AG08396 (cell line): Measurements from ENCODE around the gene PTPN4.
"Not testable (repeated sequence)": the region's sequence is repeated elsewhere in the genome, so short reads cannot be mapped to it uniquely, and the experiment has no call there.

Source experiments
- DNase-seq: peaks from one replicate; pipeline ENCODE4 v3.0.0; 2012; ENCODE audit warnings: low spot score, mixed read lengths

PTPN4 gene

GRCh38 chr2:119804409-119804808, 44.7 kb downstream of the PTPN4 start:
- DNase-seq: not testable (repeated sequence)

GRCh38 chr2:119808516-119809147, 48.9 kb downstream of the PTPN4 start:
- no peak for DNase-seq

DNA sequence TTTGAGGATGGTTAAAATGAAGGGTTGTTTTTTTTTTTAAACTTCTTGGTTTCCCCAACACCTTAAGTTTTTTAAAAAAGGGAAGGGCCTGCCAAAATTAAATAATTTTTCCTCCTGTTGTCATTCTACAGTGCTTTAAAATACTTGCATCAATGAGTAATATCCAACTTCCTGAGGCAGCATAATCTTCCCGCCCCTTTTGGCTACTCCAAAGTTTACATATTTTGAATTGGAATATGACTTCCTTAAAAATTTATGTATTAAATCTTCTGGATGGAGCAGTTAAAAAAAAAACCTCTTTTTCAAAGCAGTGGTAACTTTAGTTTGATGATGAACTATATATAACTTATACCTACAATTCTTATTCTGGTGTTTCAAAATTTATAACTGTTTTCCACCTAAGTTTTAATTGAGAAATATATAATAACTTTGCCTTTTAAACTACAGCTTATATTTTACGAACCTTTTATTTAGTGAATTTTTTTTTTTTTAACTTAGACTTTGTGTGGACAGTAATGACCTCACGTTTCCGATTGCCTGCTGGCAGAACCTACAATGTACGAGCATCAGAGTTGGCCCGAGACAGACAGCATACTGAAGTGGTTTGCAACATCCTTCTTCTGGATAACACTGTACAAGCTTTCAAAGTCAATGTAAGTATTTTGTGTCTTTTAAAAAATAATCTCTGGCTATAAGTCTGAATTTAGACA, 49.8 kb downstream of the PTPN4 start:
- DNase-seq: peak; percentile 50

DNA sequence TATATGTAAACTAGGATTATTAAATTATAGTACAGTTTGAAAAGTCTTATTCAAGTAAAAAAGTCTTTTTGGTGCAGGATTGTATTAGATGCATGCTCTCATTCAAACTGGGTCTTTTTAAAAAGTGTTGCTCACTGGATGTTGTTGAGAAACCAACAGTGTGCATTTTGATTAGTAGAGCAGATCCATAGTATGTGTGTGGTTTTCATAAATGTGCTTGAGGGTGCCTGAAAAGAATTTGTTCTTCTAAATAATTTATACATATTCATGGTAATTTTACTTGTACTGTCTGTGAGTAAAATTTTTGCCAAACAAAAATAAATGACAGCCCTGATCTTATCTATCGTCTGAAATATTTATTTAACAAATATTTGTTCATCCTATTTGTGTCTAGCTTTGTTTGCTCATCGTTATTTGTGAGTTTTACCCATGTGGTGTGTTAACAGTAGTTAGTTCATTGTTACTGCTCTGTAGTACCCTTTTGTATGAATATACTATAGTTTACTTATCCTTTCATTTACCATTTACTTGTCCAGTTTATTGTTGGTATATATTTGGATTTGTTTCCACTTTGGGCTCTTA, 50.4 kb downstream of the PTPN4 start:
- DNase-seq: no peak

DNA sequence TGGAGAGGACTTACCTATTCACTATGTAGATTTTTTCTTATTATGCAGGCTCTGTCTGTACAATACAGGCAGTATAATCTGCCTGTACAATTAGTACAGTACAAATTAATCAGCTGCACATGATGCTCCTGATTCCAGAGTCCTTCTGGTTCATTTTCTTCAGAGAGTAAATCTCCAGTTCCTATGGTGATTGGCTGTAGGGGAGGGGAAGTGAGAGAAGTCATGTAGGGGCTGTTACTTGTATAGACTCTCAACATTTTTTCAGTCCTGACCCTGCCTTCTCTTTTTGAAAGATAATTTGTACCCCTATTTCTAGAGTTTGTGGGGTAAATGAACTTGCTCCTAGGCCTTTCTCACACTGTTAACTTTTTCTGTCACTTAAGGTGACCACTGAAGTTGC, 54.5 kb downstream of the PTPN4 start:
- no peak for DNase-seq

DNA sequence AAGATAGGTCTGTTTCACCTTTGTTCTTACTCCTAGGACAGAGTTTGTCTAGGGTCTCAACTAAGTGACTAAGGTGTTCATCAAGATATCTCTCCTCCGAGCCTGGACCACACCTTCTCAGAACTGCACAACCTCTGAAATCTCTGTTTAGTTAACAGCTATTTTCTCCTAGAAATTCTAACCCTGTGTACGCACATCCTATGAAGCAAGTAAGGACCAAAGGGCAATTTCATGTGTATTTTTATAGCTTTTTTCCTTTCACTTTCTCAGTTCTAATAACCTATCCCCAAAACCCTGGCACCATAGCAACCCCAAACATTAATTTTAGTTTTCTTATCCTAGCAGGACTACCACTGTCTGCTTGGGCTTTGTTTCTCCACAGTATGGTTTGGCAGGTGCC, 59.1 kb downstream of the PTPN4 start:
- no peak for DNase-seq

- DNase-seq: no peak
Observed at GRCh38 chr2:119819846-119820245, 60.1 kb downstream of the PTPN4 start.

GRCh38 chr2:119820275-119820674, 60.6 kb downstream of the PTPN4 start:
- peak; percentile 25 for DNase-seq

- no peak for DNase-seq
Observed at GRCh38 chr2:119821266-119821665, 61.5 kb downstream of the PTPN4 start.

- DNase-seq: peak; percentile 52
Observed at GRCh38 chr2:119823734-119824334, 64.1 kb downstream of the PTPN4 start.

GRCh38 chr2:119826370-119826961, 66.7 kb downstream of the PTPN4 start:
- peak; percentile 23 for DNase-seq

DNA sequence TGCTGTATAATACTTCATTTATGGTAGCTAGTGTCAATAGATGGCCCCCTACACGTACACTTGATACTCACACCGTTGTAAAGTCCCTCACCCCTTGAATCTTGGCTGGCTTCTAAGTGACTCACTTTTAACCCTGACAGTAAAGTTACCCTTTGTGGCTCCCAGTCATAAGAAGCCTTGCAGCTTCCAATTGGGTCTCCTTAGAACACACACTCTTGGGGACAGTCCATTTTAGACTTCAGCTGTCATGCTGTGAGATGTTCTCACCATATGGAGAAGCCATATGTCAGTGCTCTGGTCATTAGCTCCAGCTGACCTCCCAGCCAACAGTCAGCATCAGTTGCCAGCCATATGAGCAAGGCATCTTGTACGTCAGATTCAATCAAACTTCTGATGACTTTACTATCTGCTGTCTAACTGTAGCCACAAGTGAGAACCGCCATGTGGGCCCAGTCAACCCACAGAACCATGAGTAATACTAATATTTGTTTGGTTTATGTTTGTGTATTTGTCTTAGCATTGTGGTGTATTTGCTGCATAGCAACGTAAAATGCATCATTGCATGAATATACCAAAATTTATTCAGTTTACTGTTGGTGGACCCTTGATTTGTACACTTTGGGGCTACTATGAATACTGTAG, 68.3 kb downstream of the PTPN4 start:
- DNase-seq: no peak

- no peak for DNase-seq
Observed at GRCh38 chr2:119836455-119837142, 76.9 kb downstream of the PTPN4 start.

- no peak for DNase-seq
Observed at GRCh38 chr2:119837350-119837749, 77.6 kb downstream of the PTPN4 start.

DNA sequence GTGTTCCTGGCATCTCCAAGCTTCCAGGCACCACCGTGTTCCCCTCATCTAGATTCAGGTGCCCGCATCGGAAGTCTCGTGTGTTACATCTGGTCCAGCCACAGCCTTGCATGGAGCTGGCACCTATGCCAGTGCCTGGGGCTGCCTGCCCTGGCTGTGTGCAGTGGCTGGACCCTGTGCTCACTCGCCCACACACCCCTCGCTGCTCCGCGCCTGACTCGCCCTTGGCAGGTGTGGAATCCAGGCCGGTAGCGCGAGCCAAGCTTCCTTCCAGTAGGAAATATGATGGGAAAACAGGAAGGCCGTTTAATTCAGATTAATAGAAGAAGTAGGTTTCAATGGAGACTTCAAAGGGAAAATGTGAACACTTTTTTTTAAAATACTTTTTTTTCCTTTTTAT, 78.0 kb downstream of the PTPN4 start:
- no peak for DNase-seq

GRCh38 chr2:119838179-119838578, 78.5 kb downstream of the PTPN4 start:
- DNase-seq: no peak

DNA sequence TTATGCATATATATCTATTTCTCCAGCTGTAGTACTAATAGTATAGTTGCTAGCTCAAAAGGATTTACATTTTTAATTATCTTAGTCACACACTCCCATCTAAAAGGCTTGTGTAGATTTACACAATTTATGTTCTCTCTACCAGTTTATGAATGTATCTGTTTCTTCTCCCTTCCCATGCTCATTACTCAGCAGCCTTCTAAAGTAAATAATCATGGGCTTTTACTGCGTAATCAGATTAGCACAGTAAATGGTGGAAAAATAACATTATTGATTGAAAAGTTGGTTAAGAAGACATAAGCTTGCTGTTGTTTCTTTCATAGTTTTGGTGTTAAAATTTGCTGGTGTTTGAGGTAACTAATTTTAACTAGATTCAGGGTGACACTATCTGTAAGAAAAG, 81.8 kb downstream of the PTPN4 start:
- DNase-seq: no peak

- DNase-seq: no peak
Observed at GRCh38 chr2:119846021-119846420, 86.3 kb downstream of the PTPN4 start.

DNA sequence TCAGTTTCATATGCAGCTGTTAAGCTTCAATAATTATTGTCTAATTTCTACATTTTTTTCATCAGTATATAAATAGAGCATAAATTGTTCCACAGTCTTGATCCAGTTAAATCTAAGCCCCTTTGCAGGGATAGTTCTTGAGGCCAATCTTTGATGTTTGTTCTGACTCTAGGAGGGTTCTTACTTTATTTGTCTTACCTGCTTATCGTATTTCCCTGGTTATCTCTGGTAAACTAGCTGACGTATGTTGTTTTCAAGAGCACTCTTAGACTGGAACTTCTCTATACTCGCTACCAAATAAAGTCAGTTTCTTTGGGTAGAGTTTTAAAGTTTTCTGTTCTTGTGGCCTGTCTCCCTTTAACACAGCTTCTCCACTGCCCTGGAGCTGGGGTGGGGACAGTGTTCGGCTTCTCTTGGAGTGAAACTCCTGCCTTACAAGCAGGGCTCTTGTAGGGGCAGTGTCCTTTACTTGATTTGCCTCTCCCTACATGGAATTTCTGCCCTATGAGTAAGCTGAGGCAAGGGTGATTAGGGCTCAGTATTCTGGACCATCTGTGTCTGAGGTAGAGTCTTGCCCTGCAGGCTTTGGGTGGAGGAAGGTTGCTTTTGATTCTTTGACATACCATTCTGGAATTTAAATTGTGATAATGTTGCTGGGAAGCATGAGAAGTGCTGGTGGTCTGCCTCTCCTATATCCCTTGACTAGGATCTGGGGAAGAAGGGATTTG, 90.3 kb downstream of the PTPN4 start:
- no peak for DNase-seq

DNA sequence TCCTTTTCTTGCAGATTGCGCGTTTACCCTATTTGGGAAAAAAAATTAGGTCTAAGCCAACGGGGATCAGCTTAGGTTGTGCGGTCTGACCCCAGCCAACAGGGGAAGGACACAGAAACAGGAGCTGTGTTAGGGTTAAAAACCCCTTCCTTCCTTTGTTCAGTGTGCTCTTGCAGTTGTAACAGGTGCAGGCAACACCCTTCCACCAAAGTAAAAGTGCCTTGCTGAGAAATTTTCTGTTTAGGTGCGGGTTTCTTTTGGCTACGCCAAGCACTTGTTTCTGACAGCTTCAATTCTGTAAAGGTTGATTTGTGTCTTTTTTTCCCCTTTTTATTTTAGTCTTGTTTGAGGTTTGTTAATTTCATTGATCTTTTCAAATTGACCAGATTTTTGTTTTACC, 92.5 kb downstream of the PTPN4 start:
- DNase-seq: no peak
